Retinal pigment epithelial cell (primary cell): ENCODE measurements around the gene FGFBP1.

Source experiments
- DNase-seq: peaks from one replicate; pipeline ENCODE4 v3.0.0-alpha.2; 2010; ENCODE audit warnings: low read depth
- H3K4me3 ChIP-seq: 2 replicates; pipeline ENCODE4 v1.5.1; 2011; ENCODE audit warnings: mild to moderate bottlenecking, low read length, control low read depth, moderate library complexity
- TF ChIP-seq, protein P1 (sequence below): conservative IDR thresholded peaks from 2 replicates; pipeline ENCODE4 v1.5.1; 2011; ENCODE audit warnings: low read depth, low read length, control low read depth, inconsistent platforms

Gene FGFBP1

DNA sequence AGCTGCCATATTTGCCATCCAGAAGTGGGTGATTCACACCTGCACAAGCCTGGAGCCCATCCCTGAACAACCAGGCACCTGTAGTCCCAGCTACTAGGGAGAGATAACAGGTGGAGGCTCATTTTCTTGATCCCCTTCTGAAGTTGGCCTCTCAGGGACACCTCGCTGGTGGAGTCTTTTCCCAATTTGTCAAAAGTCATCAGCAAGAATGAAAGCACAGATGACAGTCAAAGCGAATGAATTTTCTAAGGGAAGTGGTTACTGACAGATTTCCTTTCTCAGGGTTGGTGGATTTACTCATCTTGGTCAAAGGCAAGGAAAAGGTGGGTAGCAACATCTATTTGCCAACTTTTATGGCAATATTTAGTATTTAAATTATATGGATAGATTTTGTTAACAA is 36.5 kb downstream of the FGFBP1 start:
- H3K4me3 ChIP-seq = no peak overlapping the region
- TF ChIP-seq, protein P1, sequence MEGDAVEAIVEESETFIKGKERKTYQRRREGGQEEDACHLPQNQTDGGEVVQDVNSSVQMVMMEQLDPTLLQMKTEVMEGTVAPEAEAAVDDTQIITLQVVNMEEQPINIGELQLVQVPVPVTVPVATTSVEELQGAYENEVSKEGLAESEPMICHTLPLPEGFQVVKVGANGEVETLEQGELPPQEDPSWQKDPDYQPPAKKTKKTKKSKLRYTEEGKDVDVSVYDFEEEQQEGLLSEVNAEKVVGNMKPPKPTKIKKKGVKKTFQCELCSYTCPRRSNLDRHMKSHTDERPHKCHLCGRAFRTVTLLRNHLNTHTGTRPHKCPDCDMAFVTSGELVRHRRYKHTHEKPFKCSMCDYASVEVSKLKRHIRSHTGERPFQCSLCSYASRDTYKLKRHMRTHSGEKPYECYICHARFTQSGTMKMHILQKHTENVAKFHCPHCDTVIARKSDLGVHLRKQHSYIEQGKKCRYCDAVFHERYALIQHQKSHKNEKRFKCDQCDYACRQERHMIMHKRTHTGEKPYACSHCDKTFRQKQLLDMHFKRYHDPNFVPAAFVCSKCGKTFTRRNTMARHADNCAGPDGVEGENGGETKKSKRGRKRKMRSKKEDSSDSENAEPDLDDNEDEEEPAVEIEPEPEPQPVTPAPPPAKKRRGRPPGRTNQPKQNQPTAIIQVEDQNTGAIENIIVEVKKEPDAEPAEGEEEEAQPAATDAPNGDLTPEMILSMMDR = no peak
- no peak for DNase-seq

DNA sequence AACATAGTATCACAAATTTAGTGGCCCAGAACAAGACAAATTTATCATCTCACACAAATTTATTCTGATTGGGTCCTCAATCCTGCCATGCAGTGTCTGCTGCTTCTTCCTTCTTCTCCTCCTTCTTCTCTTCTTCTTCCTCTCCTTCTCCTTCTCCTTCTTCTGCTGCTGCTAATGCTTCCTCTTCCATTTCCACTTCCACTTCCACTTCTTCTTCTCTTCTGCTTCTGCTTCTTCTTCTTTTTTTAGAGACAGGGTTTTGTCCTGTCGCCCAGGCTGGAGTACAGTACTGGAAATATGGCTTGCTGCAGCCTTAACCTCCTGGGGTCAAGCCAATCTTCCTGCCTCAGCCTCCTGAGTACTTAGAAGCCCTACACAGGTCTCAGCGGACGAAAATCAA is 37.5 kb downstream of the FGFBP1 start:
- TF ChIP-seq, protein P1 = no peak
- DNase-seq = no peak
- H3K4me3 ChIP-seq = no peak overlapping the region

DNA sequence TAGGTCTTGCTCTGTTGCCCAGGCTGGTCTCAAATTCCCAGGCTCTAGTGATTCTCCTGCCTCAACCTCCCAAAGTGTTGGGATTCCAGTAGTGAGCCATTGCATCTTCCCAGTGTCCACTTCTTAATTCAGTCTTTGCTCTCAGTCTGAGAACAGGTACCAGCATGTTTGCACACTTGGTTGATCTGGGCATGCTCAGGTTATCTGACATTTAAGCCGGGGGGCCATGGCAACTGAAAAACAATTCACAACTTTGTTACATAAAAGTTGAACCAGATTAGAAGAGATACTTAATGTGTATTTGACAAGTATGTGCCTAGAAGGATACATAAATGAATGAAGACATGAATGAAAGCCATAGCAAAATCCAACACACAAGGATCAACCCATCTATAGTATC is 39.0 kb downstream of the FGFBP1 start:
- TF ChIP-seq, protein P1 = no peak
- DNase-seq = no peak
- H3K4me3 ChIP-seq = no peak overlapping the region

DNA sequence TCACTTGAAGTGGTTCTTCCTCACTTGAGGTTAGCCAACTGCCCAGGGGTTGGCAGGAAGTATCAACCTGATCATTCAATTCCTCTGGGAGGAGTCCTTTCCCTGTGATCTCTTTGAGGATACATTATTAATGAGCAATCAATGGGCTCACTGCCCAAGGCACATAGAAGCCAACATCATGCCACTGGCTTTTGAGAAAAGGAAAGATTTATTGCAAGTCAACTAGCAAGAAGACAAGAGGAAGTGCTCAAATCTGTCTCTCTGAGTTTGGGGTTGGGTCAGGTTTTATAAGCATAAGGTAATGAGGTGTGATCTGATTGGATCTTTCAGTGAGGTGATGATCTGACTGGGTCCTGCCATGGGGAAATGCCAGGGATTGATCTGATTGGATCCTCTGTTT is 39.6 kb downstream of the FGFBP1 start:
- no peak overlapping the region for H3K4me3 ChIP-seq
- DNase-seq = no peak
- TF ChIP-seq, protein P1 = no peak

DNA sequence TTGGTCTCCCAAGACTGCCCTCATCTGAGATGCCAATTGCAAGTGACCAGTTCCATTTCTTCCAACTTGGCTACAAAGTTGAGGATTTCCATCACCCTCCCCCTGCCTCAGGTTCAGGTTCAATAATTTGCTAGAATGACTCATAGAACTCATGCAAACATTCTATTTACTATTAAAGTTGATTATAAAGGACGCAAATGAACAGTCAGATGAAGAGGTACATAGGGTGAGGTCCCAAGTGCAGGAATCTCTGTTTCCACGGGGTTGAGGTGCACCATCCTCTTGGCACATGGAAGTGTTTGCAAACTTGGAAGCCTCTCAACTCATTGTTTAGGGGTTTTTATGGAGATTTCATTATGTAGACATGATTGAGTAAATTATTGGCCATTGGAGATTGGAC is 41.0 kb downstream of the FGFBP1 start:
- TF ChIP-seq, protein P1 = no peak
- DNase-seq = no peak
- no peak overlapping the region for H3K4me3 ChIP-seq

DNA sequence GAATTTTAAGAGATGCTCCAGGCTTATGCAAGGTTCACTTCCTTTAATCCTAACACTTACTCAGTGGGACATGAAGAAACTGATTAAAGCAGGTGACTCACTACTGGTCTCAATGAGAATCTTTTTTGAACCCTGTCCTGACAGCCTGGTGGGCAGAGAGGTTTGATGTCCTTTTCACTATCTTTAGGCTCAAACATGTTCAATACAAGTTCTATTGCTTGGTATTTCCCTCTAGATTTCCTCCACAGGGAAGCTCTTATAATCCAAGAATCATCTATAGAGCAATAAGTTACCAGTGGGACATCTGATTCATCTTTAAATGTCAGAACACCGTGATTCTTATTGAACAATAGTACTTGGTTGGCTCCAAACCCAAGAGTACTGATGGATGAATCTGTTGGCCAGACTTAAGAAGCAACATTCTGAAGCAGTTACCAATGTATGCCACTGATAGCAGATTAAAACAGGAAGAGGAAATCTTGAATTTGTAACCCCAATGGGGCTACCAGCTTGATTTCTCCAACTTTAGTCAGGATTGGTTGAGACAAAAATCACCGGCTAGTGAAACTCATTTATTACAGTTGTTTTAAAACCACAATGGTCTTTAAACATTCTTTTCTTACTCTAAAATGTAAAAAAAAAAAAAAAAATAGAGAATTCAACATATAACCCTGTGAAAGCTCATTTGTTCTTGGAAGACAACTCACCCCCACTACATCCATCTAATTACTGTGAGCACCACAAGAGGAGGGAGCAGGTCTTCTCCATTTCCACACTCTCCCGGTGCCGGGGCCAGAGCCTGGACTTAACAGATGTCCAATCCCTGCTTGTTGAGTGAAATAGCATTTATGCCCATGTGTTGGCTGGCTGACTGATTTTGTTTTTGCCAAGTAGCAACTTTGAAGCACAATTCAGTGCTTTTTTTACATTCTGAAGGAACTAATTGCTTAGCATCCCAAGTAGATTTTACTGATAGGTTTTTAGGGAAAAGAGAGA is 43.3 kb downstream of the FGFBP1 start:
- no peak overlapping the region for H3K4me3 ChIP-seq
- DNase-seq = no peak
- TF ChIP-seq, protein P1 = no peak

DNA sequence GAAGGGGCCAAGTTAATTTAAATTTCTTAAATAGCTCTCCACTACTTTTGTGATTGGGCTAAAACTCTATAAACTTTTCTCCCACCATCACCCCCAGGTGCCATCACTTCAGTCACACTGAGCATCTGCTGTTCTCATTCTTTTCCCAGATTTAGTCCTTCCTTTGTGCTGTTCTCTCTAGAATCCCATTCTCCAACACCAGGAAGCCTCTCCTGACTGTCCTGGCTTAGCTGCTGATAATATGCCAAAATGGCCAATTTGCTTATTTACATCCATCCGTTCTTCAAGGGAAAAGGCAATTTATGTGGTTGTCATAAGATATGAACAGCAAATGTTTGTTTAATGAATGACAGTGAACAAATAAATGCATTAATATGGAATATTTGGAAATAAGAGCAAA is 44.1 kb downstream of the FGFBP1 start:
- TF ChIP-seq, protein P1 = no peak
- no peak overlapping the region for H3K4me3 ChIP-seq
- no peak for DNase-seq
